Measurements from ENCODE around the gene PAXIP1. TPM values are rescaled to one million over a fixed set of nuclear protein-coding genes. Genes with fewer than 3 reads are reported as not detected.

Gene PAXIP1
- total RNA-seq, 1 experiment from 2014 or later: 47.8 TPM

- H3K27me3 ChIP-seq: 0 out of 2 replicates have a peak, but pooled peaks cover 1% of the 10 kb centered on the region
- no peak for DNase-seq
- no peak overlapping the region for H3K27ac ChIP-seq
- no peak overlapping the region for H3K4me3 ChIP-seq
- no peaks in the 10 kb centered on the region for H3K4me1 ChIP-seq
- H3K9me3 ChIP-seq (replicated peaks): no peaks in the 10 kb centered on the region
- H3K36me3 ChIP-seq: no peaks in the 10 kb centered on the region
Measured at GRCh38 chr7:154906201-154906600, 96.7 kb downstream of the PAXIP1 start.

- no peak for DNase-seq
- Histone ChIP-seq H3K27me3 (0 out of 2 replicates have a peak, but pooled peaks cover 6% of the 10 kb centered on the region), H3K27ac (no peak overlapping the region), H3K4me3 (no peak overlapping the region), H3K4me1 (no peaks in the 10 kb centered on the region), H3K9me3 (replicated peaks) (no peaks in the 10 kb centered on the region), H3K36me3 (no peaks in the 10 kb centered on the region)
Measured at GRCh38 chr7:154905615-154906014, 97.3 kb downstream of the PAXIP1 start.

- Histone ChIP-seq H3K27ac (no peak overlapping the region), H3K4me3 (no peak overlapping the region), H3K4me1 (no peaks in the 10 kb centered on the region), H3K27me3 (0 out of 2 replicates have a peak, but pooled peaks cover 6% of the 10 kb centered on the region), H3K36me3 (no peaks in the 10 kb centered on the region), H3K9me3 (replicated peaks) (no peaks in the 10 kb centered on the region)
- no peak for DNase-seq
Measured at GRCh38 chr7:154905146-154905545, 97.8 kb downstream of the PAXIP1 start.

GRCh38 chr7:154903083-154903731 is 99.7 kb downstream of the PAXIP1 start:
- Histone ChIP-seq H3K9me3 (replicated peaks) (no peaks in the 10 kb centered on the region), H3K36me3 (no peaks in the 10 kb centered on the region), H3K4me3 (no peak overlapping the region), H3K27ac (no peak overlapping the region), H3K4me1 (no peaks in the 10 kb centered on the region), H3K27me3 (peaks cover 13% of the 10 kb centered on the region; the same call in 1 of the 2 replicates)
- DNase-seq: no peak

- no peak overlapping the region for H3K27ac ChIP-seq
- H3K4me1 ChIP-seq: no peaks in the 10 kb centered on the region
- H3K27me3 ChIP-seq: peaks cover 13% of the 10 kb centered on the region; the same call in 1 of the 2 replicates
- no peak for DNase-seq
- no peaks in the 10 kb centered on the region for H3K36me3 ChIP-seq
- H3K4me3 ChIP-seq: no peak overlapping the region
- H3K9me3 ChIP-seq (replicated peaks): no peaks in the 10 kb centered on the region
Measured at GRCh38 chr7:154902600-154903082, 100.3 kb downstream of the PAXIP1 start.

GRCh38 chr7:154899862-154900261 is 103.1 kb downstream of the PAXIP1 start:
- Histone ChIP-seq H3K4me3 (no peak overlapping the region), H3K36me3 (no peaks in the 10 kb centered on the region), H3K27me3 (peaks cover 13% of the 10 kb centered on the region; the same call in 1 of the 2 replicates), H3K9me3 (replicated peaks) (no peaks in the 10 kb centered on the region), H3K27ac (no peak overlapping the region), H3K4me1 (no peaks in the 10 kb centered on the region; the same call in 1 of the 2 replicates)
- no peak for DNase-seq

- no peaks in the 10 kb centered on the region for H3K9me3 ChIP-seq (replicated peaks)
- H3K36me3 ChIP-seq: no peaks in the 10 kb centered on the region
- peaks cover 13% of the 10 kb centered on the region; the same call in 1 of the 2 replicates for H3K27me3 ChIP-seq
- no peak for DNase-seq
- H3K4me1 ChIP-seq: no peaks in the 10 kb centered on the region; the same call in 1 of the 2 replicates
- H3K27ac ChIP-seq: no peak overlapping the region
- no peak overlapping the region for H3K4me3 ChIP-seq
Measured at GRCh38 chr7:154898973-154899855, 103.7 kb downstream of the PAXIP1 start.

- Histone ChIP-seq H3K36me3 (no peaks in the 10 kb centered on the region), H3K9me3 (replicated peaks) (no peaks in the 10 kb centered on the region), H3K4me3 (no peak overlapping the region), H3K4me1 (no peaks in the 10 kb centered on the region; the same call in 1 of the 2 replicates), H3K27ac (no peak overlapping the region), H3K27me3 (peaks cover 10% of the 10 kb centered on the region)
- no peak for DNase-seq
Measured at GRCh38 chr7:154896076-154896475, 106.8 kb downstream of the PAXIP1 start.

Other genes starting within 250 kb of the PAXIP1 start
- gene HTR5A, start 67.2 kb upstream of the PAXIP1 start, total RNA-seq (2014; rRNA removed; shearing (Covaris generic)): not detected in 2 replicates